ENCODE data around the gene PRKAG2. TPM values are rescaled to one million over a fixed set of nuclear protein-coding genes. Genes with fewer than 3 reads are reported as not detected.

The PRKAG2 gene
- total RNA-seq, 1 donor from 2014 or later = 21.1 TPM

DNA sequence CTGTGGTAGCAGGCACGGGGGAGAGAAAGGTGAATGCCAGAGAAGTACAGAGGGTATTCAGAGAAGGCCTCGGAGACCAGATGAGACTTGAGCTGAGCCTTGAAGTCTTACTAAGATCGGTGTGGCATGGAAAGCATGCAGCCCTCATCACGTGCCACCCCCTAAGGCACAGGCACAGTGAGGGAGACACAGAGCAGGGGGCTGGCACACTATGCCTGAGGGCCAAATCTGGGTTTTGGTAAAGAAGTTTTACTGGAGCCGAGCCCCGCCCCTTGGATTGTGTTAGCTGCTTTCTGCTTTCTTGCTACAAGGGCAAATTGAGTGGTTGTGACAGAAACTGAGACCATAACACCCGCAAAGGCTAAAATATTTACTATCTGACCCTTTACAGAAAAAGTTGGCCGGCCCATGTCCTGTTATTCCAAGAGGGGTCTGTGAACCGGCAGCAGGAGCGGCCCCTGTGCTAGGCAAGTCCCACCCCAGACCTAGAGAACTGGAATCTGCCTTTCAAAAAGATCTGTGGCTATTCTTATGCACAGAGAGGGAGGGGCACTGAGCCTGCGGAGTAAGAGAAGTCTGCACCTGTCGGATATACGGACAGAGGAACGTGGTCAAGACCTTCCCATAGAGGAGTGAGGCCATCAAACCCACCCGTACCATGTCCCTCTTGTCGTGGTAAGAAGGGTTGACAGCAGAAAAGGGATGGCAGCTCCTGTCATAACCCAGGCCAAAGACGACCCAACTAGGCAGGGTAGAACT is 247.9 kb downstream of the PRKAG2 start:
- Histone ChIP-seq H3K36me3 (ENCODE audit: control insufficient read depth, insufficient read depth, low read length) (no peaks in the 10 kb centered on the region), H3K27me3 (ENCODE audit: control insufficient read depth, insufficient read depth, low read length) (no peaks in the 10 kb centered on the region), H3K4me3 (ENCODE audit: low read depth, low read length) (no peak overlapping the region)
- TF ChIP-seq, protein P1, sequence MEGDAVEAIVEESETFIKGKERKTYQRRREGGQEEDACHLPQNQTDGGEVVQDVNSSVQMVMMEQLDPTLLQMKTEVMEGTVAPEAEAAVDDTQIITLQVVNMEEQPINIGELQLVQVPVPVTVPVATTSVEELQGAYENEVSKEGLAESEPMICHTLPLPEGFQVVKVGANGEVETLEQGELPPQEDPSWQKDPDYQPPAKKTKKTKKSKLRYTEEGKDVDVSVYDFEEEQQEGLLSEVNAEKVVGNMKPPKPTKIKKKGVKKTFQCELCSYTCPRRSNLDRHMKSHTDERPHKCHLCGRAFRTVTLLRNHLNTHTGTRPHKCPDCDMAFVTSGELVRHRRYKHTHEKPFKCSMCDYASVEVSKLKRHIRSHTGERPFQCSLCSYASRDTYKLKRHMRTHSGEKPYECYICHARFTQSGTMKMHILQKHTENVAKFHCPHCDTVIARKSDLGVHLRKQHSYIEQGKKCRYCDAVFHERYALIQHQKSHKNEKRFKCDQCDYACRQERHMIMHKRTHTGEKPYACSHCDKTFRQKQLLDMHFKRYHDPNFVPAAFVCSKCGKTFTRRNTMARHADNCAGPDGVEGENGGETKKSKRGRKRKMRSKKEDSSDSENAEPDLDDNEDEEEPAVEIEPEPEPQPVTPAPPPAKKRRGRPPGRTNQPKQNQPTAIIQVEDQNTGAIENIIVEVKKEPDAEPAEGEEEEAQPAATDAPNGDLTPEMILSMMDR (IDR thresholded peaks at IDR 0.05; ENCODE audit: insufficient read depth, low read length, poor library complexity, severe bottlenecking) = no peak
- no peak for DNase-seq (ENCODE audit: low read depth)

DNA sequence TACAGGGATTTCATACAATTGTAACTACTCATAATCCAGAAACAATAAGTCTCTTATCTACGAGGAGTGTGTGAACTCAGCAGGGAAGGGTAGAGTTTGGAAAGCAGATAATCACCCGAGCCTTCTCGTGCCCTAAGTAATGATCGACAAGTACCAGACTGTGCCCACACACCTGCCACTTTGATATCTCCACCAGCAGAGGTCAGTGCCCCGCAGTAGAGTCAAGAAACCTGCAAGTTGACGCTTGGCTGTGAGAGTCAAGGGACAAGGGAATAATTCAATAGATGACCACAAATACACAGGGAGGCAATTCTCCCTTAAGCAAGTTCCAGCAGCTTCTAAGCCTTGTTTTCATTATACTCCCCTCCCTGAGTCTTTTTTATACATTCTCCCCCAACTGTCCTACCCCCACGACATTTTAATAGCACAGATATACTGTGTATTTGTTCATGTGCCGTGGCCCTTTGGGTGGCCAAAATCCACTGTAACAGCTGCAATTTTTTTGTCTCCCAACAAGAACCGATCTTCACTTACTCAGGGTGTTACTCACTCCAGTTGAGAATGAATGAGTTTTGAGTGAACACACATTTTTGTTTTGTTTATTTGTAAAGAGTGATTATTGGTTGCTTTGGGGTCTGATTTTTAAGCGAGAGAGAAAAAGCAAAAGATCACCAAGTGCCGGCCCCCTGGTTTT is 250.3 kb downstream of the PRKAG2 start:
- no peaks in the 10 kb centered on the region for H3K27me3 ChIP-seq (ENCODE audit: control insufficient read depth, insufficient read depth, low read length)
- DNase-seq (ENCODE audit: low read depth) = no peak
- TF ChIP-seq, protein P1 (IDR thresholded peaks at IDR 0.05; ENCODE audit: insufficient read depth, low read length, poor library complexity, severe bottlenecking) = peak; percentile 62
- no peaks in the 10 kb centered on the region for H3K36me3 ChIP-seq (ENCODE audit: control insufficient read depth, insufficient read depth, low read length)
- no peak overlapping the region for H3K4me3 ChIP-seq (ENCODE audit: low read depth, low read length)

DNA sequence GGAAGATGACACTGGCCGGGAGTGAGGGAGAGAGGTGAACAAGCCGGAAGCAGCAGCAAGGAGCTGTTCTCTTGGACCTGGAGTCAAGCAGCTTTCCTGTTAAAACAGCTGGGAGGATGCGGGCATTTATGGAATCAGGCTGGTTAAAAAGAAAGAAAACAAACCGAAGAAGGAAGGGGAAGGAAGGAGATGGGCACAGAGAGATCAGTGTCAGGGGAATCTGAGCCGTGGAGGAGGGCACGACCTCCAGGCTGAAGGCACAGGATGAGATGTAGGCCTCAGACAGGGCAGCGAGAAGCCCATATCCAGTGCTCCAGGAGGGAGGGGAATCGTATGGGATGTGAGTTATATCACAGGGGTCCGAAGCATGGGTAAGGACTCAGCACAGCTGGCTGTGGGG is 251.3 kb downstream of the PRKAG2 start:
- Histone ChIP-seq H3K27me3 (ENCODE audit: control insufficient read depth, insufficient read depth, low read length) (no peaks in the 10 kb centered on the region), H3K4me3 (ENCODE audit: low read depth, low read length) (no peak overlapping the region), H3K36me3 (ENCODE audit: control insufficient read depth, insufficient read depth, low read length) (no peaks in the 10 kb centered on the region)
- TF ChIP-seq, protein P1 (IDR thresholded peaks at IDR 0.05; ENCODE audit: insufficient read depth, low read length, poor library complexity, severe bottlenecking) = no peak
- DNase-seq (ENCODE audit: low read depth) = no peak

DNA sequence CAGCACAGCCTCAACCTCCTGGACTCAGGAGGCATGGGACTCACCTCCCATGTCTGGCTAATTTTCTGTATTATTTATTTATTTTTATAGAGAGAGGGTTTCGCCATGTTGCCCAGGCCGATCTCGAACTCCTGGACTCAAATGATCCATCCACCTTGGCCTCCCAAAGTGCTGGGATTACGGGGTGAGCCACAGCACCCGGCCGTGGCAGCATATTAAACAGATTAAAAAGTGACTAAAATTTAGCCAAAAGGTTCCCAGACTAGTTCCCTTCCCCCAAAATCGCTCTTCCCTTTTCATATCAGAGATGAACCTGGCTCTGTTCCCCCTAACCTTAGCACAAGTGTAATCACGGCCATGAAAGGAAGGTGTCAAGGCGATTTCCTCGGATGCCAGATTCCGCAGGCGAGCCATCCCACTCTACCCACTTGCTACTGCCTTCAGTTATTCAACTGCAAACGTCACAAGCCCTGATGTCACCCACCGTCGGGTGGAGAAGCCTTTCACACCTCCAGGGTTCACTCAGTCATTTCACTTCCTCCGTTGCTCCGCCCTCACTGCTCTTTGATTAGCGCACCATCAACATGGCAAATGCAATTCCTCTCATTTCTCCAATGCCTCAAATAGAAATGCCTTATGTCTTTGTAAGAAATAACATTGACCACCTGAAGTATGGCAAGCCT is 252.5 kb downstream of the PRKAG2 start:
- no peak overlapping the region for H3K4me3 ChIP-seq (ENCODE audit: low read depth, low read length)
- no peak for DNase-seq (ENCODE audit: low read depth)
- TF ChIP-seq, protein P1 (IDR thresholded peaks at IDR 0.05; ENCODE audit: insufficient read depth, low read length, poor library complexity, severe bottlenecking) = no peak
- H3K27me3 ChIP-seq (ENCODE audit: control insufficient read depth, insufficient read depth, low read length) = no peaks in the 10 kb centered on the region
- H3K36me3 ChIP-seq (ENCODE audit: control insufficient read depth, insufficient read depth, low read length) = no peaks in the 10 kb centered on the region

DNA sequence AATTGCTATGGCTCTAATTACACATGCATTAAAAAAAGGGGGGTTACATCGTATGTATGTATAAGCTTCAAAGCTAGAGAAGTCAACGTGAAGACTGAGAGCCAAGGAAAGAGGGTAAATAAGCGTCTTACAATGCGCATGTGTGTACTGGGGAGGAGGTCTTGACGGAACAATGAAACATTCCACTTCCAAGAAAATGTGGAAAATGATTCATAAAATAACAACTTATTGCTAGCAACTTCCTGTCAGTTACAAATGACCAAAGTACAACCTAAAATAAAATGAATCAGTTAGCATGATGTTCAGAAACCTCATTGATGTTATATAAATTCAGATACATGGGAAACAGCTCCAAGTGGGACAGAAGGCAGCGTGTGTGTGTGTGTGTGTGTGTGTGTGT is 253.1 kb downstream of the PRKAG2 start:
- no peaks in the 10 kb centered on the region for H3K36me3 ChIP-seq (ENCODE audit: control insufficient read depth, insufficient read depth, low read length)
- TF ChIP-seq, protein P1 (IDR thresholded peaks at IDR 0.05; ENCODE audit: insufficient read depth, low read length, poor library complexity, severe bottlenecking) = no peak
- H3K4me3 ChIP-seq (ENCODE audit: low read depth, low read length) = no peak overlapping the region
- H3K27me3 ChIP-seq (ENCODE audit: control insufficient read depth, insufficient read depth, low read length) = no peaks in the 10 kb centered on the region
- DNase-seq (ENCODE audit: low read depth) = no peak
